H9 (cell line): ENCODE data around the gene FGD6. TPM values are rescaled to one million over a fixed set of nuclear protein-coding genes. Genes with fewer than 3 reads are reported as not detected.

ENCODE experiments used
- DNase-seq: peaks from one replicate; pipeline ENCODE4 v3.0.0-alpha.2; 2017
- H2AFZ ChIP-seq: one replicate; pipeline ENCODE4 v1.6.1; 2013; ENCODE audit warnings: mild to moderate bottlenecking, low read length, control low read depth, moderate library complexity
- H2AK5ac ChIP-seq: 2 replicates; pipeline ENCODE4 v1.6.1; 2013; ENCODE audit warnings: low read length, control low read depth, mixed read lengths; ENCODE audit not compliant: insufficient read length
- H2BK120ac ChIP-seq: one replicate; pipeline ENCODE4 v1.6.1; 2013; ENCODE audit warnings: low read depth, mild to moderate bottlenecking, low read length, control low read depth, inconsistent platforms; ENCODE audit not compliant: poor library complexity, severe bottlenecking
- H2BK12ac ChIP-seq: 2 replicates; pipeline ENCODE4 v1.6.1; 2013; ENCODE audit warnings: low read length, control low read depth, mixed read lengths, low read depth; ENCODE audit not compliant: insufficient read length
- H2BK15ac ChIP-seq: 2 replicates; pipeline ENCODE4 v1.6.1; 2013; ENCODE audit warnings: low read depth, low read length, control low read depth
- H2BK20ac ChIP-seq: one replicate; pipeline ENCODE4 v1.6.1; 2013; ENCODE audit warnings: low read depth, mild to moderate bottlenecking, low read length, control low read depth, inconsistent platforms; ENCODE audit not compliant: poor library complexity, severe bottlenecking
- H2BK5ac ChIP-seq: 2 replicates; pipeline ENCODE4 v1.6.1; 2013; ENCODE audit warnings: low read length, control low read depth, mixed read lengths; ENCODE audit not compliant: insufficient read length
- H3K14ac ChIP-seq: 2 replicates; pipeline ENCODE4 v1.6.1; 2013; ENCODE audit warnings: low read length, control low read depth; ENCODE audit not compliant: insufficient read depth
- H3K18ac ChIP-seq: 2 replicates; pipeline ENCODE4 v1.6.1; 2013; ENCODE audit warnings: low read depth, mild to moderate bottlenecking, mixed read lengths, low read length, control low read depth; ENCODE audit not compliant: insufficient read length
- H3K23ac ChIP-seq: 2 replicates; pipeline ENCODE4 v1.6.1; 2013; ENCODE audit warnings: low read length, control low read depth, mixed read lengths, low read depth; ENCODE audit not compliant: insufficient read length
- H3K23me2 ChIP-seq: 2 replicates; pipeline ENCODE4 v1.6.1; 2013; ENCODE audit warnings: low read depth, mild to moderate bottlenecking, mixed read lengths, low read length, control low read depth; ENCODE audit not compliant: insufficient read length, poor library complexity, severe bottlenecking
- H3K27ac ChIP-seq: 2 replicates; pipeline ENCODE4 v1.5.1; 2013; ENCODE audit warnings: low read length, control low read depth, mixed read lengths, low read depth; ENCODE audit not compliant: insufficient read length
- H3K27me3 ChIP-seq: 2 replicates; pipeline ENCODE4 v1.6.1; 2013; ENCODE audit warnings: low read length, control low read depth, inconsistent platforms; ENCODE audit not compliant: insufficient read depth
- H3K4ac ChIP-seq: 2 replicates; pipeline ENCODE4 v1.6.1; 2013; ENCODE audit warnings: low read depth, mild to moderate bottlenecking, control low read depth, inconsistent platforms, low read length, moderate library complexity
- H3K4me1 ChIP-seq: 2 replicates; pipeline ENCODE4 v1.6.1; 2013; ENCODE audit warnings: low read length, control low read depth, inconsistent platforms; ENCODE audit not compliant: insufficient read depth
- H3K4me2 ChIP-seq: 2 replicates; pipeline ENCODE4 v1.6.1; 2013; ENCODE audit warnings: low read length, control low read depth, mixed read lengths; ENCODE audit not compliant: insufficient read length, insufficient read depth
- H3K56ac ChIP-seq: 2 replicates; pipeline ENCODE4 v1.6.1; 2013; ENCODE audit warnings: low read depth, mild to moderate bottlenecking, mixed read lengths, low read length, control low read depth; ENCODE audit not compliant: insufficient read length
- H3K79me1 ChIP-seq: 2 replicates; pipeline ENCODE4 v1.6.1; 2013; ENCODE audit warnings: low read depth, mild to moderate bottlenecking, moderate library complexity, low read length, control low read depth, inconsistent platforms; ENCODE audit not compliant: insufficient read depth, poor library complexity, severe bottlenecking
- H3K79me2 ChIP-seq: 2 replicates; pipeline ENCODE4 v1.6.1; 2013; ENCODE audit warnings: low read length, control low read depth, inconsistent platforms; ENCODE audit not compliant: insufficient read depth
- H3K9ac ChIP-seq: 2 replicates; pipeline ENCODE4 v1.6.1; 2013; ENCODE audit warnings: low read length, control low read depth, mixed read lengths; ENCODE audit not compliant: insufficient read length; ENCODE audit errors: extremely low read depth
- H3K9me3 ChIP-seq: one replicate; pipeline ENCODE4 v1.6.1; 2013; ENCODE audit warnings: low read depth, low read length, inconsistent platforms; ENCODE audit not compliant: control insufficient read depth
- H3T11ph ChIP-seq: one replicate; pipeline ENCODE4 v1.6.1; 2013; ENCODE audit warnings: mild to moderate bottlenecking, low read length, control low read depth, inconsistent platforms
- H4K20me1 ChIP-seq: one replicate; pipeline ENCODE4 v1.6.1; 2013; ENCODE audit not compliant: control insufficient read depth, insufficient read length, insufficient read depth
- H4K5ac ChIP-seq: 2 replicates; pipeline ENCODE4 v1.6.1; 2013; ENCODE audit warnings: low read depth, mild to moderate bottlenecking, mixed read lengths, low read length, control low read depth; ENCODE audit not compliant: insufficient read length
- H4K8ac ChIP-seq: replicated peaks from 2 replicates; pipeline ENCODE4 v1.6.1; 2013; ENCODE audit warnings: low read length, control low read depth, mixed read lengths, low read depth; ENCODE audit not compliant: insufficient read length
- H4K91ac ChIP-seq: 2 replicates; pipeline ENCODE4 v1.6.1; 2013; ENCODE audit warnings: low read depth, mild to moderate bottlenecking, moderate library complexity, mixed read lengths, low read length, control low read depth; ENCODE audit not compliant: insufficient read length
- H3K27ac Mint-ChIP-seq, 3 experiments: 2 replicates in 2 of 3; 3 replicates in 1 of 3; pipeline ENCODE4 v1.8.0; 2020 to 2021; ENCODE audit warnings: mixed read lengths in 3 of 3, mild to moderate bottlenecking in 1 of 3, moderate library complexity in 1 of 3
- H3K27me3 Mint-ChIP-seq: 2 replicates; pipeline ENCODE4 v1.8.0; 2021; ENCODE audit warnings: low read depth, mild to moderate bottlenecking, moderate library complexity, mixed read lengths
- H3K36me3 Mint-ChIP-seq, 3 experiments: 2 replicates in 2 of 3; 3 replicates in 1 of 3; pipeline ENCODE4 v1.8.0; 2020 to 2021; ENCODE audit warnings: low read depth in 3 of 3, mixed read lengths in 3 of 3; ENCODE audit not compliant: insufficient read depth in 1 of 3
- H3K4me1 Mint-ChIP-seq, 2 experiments: 2 replicates each; pipeline ENCODE4 v1.8.0; 2020; ENCODE audit warnings: mixed read lengths in 2 of 2
- H3K4me3 Mint-ChIP-seq, 2 experiments: 2 replicates in 1 of 2; 3 replicates in 1 of 2; pipeline ENCODE4 v1.8.0; 2020 to 2021; ENCODE audit warnings: mild to moderate bottlenecking in 2 of 2, mixed read lengths in 2 of 2, moderate library complexity in 1 of 2
- H3K9me3 Mint-ChIP-seq, 2 experiments: 2 replicates in 1 of 2; 3 replicates in 1 of 2; pipeline ENCODE4 v1.8.0; 2020; ENCODE audit warnings: mild to moderate bottlenecking in 2 of 2, mixed read lengths in 2 of 2, moderate library complexity in 1 of 2
- total RNA-seq: library from RNA; stranded (reverse); gene quantifications from 2 replicates; pipeline ENCODE4 v1.2.1, GENCODE V29; 2021
- TF ChIP-seq, protein P1 (sequence below): fragments of 200-600 bp; sonication (generic); conservative IDR thresholded peaks from 3 replicates; pipeline ENCODE4 v1.8.0; 2021; ENCODE audit warnings: antibody characterized with exemption, mild to moderate bottlenecking

Gene FGD6
- total RNA-seq, 1 experiment from 2014 or later = 39.5 TPM

DNA sequence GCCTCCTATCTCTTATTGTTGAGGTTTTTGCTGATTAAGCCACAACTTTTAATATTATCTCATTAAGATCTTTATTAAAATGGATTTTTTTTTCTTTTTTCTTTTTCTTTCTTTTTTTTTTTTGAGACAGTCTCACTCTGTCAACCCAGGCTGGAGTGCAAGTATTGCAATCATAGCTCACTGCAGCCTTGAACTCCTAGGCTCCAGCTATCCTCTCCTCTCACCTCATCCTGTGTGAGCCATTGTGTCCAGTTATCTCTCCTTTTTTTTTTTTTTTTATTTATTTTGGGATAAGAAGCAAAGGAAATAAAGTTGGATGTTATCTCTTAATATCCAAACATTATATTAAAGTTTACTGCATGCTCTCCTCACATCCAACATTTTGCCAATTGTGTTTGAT lies 13.0 kb upstream of the FGD6 start:
- Histone ChIP-seq H4K8ac (no peak overlapping the region), H3K79me1 (peaks cover 2% of the 10 kb centered on the region), H3K23me2 (no peaks in the 10 kb centered on the region), H3K27ac (no peak overlapping the region), H2BK12ac (no peak overlapping the region), H2BK15ac (no peak overlapping the region), H2BK5ac (no peak overlapping the region), H3K9ac (no peak overlapping the region), H3K23ac (no peak overlapping the region), H3K4me1 (no peaks in the 10 kb centered on the region), H4K20me1 (no peaks in the 10 kb centered on the region), H2BK120ac (no peak overlapping the region), H2AFZ (no peak overlapping the region), H3K4me2 (no peak overlapping the region), H3K4ac (no peak overlapping the region), H4K5ac (no peak overlapping the region), H3K18ac (no peak overlapping the region), H3K56ac (no peak overlapping the region), H4K91ac (no peak overlapping the region), H3K27me3 (no peaks in the 10 kb centered on the region), H2AK5ac (no peak overlapping the region), H2BK20ac (no peak overlapping the region), H3K9me3 (no peaks in the 10 kb centered on the region), H3K79me2 (peaks cover 8% of the 10 kb centered on the region; the same call in 1 of the 2 replicates), H3T11ph (no peak overlapping the region), H3K14ac (no peak overlapping the region)
- no peak for DNase-seq
- Mint-ChIP-seq H3K4me3 (no peak overlapping the region), H3K27ac (peak overlapping the region; percentile 27 to 64 (median 62); a peak in 5 of 7 replicates), H3K27me3 (no peaks in the 10 kb centered on the region), H3K9me3 (peaks cover 3 to 5% of the 10 kb centered on the region in 2 experiments), H3K4me1 (peaks cover 22 to 23% of the 10 kb centered on the region in 2 experiments), H3K36me3 (peaks cover 13 to 20% (median 19%) of the 10 kb centered on the region in 3 experiments)
- TF ChIP-seq, protein P1, sequence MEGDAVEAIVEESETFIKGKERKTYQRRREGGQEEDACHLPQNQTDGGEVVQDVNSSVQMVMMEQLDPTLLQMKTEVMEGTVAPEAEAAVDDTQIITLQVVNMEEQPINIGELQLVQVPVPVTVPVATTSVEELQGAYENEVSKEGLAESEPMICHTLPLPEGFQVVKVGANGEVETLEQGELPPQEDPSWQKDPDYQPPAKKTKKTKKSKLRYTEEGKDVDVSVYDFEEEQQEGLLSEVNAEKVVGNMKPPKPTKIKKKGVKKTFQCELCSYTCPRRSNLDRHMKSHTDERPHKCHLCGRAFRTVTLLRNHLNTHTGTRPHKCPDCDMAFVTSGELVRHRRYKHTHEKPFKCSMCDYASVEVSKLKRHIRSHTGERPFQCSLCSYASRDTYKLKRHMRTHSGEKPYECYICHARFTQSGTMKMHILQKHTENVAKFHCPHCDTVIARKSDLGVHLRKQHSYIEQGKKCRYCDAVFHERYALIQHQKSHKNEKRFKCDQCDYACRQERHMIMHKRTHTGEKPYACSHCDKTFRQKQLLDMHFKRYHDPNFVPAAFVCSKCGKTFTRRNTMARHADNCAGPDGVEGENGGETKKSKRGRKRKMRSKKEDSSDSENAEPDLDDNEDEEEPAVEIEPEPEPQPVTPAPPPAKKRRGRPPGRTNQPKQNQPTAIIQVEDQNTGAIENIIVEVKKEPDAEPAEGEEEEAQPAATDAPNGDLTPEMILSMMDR = no peak
